AG10803 (cell line): Measurements from ENCODE around the gene TCERG1L.

Source experiments
- DNase-seq: peaks from one replicate; pipeline ENCODE4 v3.0.0; 2010; ENCODE audit warnings: low read depth
- H3K4me3 ChIP-seq: 2 replicates; pipeline ENCODE4 v1.5.1; 2011; ENCODE audit warnings: mild to moderate bottlenecking, low read length, control low read depth
- TF ChIP-seq, protein P1 (sequence below): conservative IDR thresholded peaks from 2 replicates; pipeline ENCODE4 v1.5.1; 2011; ENCODE audit warnings: mild to moderate bottlenecking, low read length, control low read depth, inconsistent platforms

Gene TCERG1L

GRCh38 chr10:131187926-131188325 lies 123.6 kb downstream of the TCERG1L start:
- H3K4me3 ChIP-seq: no peak overlapping the region
- no peak for DNase-seq
- TF ChIP-seq, protein P1, sequence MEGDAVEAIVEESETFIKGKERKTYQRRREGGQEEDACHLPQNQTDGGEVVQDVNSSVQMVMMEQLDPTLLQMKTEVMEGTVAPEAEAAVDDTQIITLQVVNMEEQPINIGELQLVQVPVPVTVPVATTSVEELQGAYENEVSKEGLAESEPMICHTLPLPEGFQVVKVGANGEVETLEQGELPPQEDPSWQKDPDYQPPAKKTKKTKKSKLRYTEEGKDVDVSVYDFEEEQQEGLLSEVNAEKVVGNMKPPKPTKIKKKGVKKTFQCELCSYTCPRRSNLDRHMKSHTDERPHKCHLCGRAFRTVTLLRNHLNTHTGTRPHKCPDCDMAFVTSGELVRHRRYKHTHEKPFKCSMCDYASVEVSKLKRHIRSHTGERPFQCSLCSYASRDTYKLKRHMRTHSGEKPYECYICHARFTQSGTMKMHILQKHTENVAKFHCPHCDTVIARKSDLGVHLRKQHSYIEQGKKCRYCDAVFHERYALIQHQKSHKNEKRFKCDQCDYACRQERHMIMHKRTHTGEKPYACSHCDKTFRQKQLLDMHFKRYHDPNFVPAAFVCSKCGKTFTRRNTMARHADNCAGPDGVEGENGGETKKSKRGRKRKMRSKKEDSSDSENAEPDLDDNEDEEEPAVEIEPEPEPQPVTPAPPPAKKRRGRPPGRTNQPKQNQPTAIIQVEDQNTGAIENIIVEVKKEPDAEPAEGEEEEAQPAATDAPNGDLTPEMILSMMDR: no peak

DNA sequence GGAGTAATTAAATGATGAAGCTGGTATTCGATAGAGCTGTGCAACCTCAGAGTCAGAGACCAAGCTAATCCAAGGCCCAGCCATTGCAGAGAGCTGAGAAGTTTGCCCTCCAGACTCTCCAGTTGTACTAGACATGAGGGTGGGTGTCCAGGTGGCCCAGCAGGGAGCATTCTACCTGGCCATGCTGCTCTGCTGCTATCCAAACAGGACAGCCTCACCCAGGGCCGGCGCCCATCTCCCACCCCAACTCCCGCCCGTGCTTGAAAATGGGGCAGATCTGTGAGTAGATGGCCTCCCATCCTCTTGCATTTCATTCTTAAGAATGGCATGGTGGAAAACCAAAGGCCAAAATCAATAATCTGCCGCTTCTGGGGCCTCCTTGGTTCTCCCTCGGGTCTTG lies 124.2 kb downstream of the TCERG1L start:
- no peak for DNase-seq
- H3K4me3 ChIP-seq: no peak overlapping the region
- TF ChIP-seq, protein P1: no peak

DNA sequence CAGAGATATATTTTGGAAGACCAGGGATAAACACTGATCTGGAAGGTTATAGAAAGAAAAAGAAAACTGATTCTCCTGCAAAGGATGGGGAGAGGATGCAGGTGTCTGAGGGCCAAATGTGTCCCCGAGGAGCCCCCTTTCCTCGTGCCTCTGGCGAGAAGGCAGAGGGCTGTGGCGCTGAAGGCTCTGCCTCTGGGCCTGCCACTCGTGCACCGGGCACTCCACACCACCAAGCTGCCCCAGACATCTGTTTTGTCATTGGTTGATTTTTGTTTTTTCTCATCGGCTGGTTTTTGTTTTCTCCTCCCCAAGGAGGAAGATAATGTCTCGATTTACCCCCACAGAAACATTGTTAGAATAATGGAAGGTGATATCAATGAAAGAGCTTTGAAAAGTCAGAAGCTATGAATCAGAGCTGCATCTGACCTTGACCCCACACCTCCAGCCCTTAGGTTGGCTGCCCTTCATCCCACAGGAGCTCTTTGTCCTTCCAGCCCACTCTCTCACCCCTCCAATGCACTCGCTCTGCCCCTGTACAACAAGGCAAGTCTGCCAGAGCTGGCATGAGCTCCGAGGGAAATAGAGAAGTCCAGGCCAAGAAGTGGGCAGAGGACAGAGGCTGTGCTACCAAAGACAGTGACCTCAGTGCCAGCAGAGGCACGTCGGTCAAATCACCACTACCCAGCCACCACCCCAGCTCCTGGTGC lies 124.8 kb downstream of the TCERG1L start:
- no peak for DNase-seq
- TF ChIP-seq, protein P1: no peak
- H3K4me3 ChIP-seq: no peak overlapping the region

DNA sequence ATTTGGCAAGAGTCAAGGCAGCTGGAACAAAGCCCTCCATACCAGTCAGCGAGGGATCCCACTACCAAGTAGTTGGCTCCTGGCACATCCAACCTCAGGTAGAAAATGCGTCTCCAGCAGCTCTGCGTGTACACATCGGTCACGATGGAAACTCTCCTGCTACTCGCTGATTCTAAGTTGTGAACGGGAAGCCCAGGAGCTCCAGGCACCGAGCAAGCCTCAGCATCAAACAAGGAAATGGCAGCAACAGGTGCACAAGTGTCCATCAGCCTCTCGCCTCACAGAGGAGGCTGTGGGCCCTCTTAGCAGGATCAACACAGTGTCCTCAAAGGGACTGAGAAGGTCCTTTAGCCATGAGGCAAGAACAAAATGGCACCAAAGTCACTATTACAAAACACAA lies 127.0 kb downstream of the TCERG1L start:
- no peak overlapping the region for H3K4me3 ChIP-seq
- DNase-seq: no peak
- TF ChIP-seq, protein P1: no peak

GRCh38 chr10:131183546-131184045 lies 127.9 kb downstream of the TCERG1L start:
- DNase-seq: no peak
- H3K4me3 ChIP-seq: no peak overlapping the region
- TF ChIP-seq, protein P1: no peak

GRCh38 chr10:131181456-131181855 lies 130.1 kb downstream of the TCERG1L start:
- TF ChIP-seq, protein P1: no peak
- no peak for DNase-seq
- H3K4me3 ChIP-seq: no peak overlapping the region

GRCh38 chr10:131180740-131181415 lies 130.6 kb downstream of the TCERG1L start:
- no peak overlapping the region for H3K4me3 ChIP-seq
- TF ChIP-seq, protein P1: no peak
- no peak for DNase-seq
